ELR (cell line): ENCODE data around the gene PSMG1.
"Not testable (repeated sequence)": the region's sequence is repeated elsewhere in the genome, so short reads cannot be mapped to it uniquely, and the experiment has no call there.

Experiments used
- DNase-seq: peaks from one replicate; pipeline ENCODE4 v3.0.0-alpha.2; 2015; ENCODE audit warnings: low read depth

Gene PSMG1

DNA sequence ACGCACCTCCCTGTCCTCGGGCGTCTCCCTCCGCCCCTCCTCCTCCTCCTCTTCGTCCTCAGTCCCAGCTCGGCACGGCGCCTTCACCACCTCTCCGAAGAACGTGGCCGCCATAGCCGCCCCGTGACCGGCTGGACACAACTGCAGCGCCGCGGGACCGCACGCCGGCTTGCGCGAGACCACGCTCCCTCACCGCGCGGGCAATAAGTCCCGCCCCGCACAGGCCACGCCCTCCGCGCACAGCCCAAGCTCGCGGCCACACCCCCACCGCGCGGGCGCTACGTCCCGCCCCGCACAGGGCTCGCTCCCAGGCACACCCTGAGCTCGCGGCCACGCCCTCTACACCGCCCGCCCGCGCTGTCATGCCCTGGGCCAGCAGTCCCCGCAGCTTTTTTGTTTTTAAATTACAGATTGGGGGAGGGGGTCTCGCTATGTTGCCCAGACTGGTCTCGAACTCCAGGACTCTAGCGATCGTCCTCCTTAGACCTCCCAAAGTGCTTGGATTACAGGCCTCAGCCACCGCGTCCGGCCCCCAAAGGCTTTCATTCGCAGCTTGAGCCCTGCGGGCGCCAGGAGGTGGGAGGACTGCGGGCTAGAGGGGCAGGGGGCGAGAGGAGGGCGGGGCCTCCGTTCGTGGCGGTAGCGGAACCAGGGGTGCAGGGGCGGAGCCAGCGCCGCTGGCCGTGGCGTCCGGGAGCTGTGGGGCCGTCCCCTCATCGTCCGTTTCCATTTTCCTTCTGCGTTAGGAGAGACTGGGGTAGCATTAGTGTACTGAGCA is at the start of gene PSMG1:
Gene PSMG1, minus strand, starts transcription at position 180 of the 778 bp plus-strand sequence. Its CDS starts 66 bp downstream, at position 114.
- DNase-seq, result peak; percentile 94

- DNase-seq, result no peak
Measured at GRCh38 chr21:39232861-39233291, 49.6 kb upstream of the PSMG1 start.

- no peak for DNase-seq
Measured at GRCh38 chr21:39224930-39225329, 41.7 kb upstream of the PSMG1 start.

DNA sequence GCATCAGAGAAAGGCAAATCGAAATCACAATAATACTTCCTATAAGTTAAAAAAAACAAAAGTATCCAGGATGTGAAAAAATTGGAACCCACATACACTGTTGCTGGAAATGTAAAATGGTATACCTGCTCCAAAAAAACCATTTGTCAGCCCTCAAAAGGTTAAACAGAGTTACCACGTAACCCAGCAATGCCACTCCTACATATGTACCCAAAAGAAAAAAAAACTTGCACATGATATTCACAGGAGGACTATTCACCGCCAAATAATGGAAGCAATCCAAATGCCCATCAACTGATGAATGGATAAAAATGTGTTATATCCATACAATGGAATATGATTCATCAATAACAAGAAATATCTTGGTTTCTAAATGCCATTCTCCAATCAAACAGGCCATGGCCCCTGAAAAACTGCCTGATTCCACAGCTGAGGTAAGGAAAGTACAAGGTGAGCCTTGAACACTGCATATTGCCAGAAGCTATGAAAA is 38.8 kb upstream of the PSMG1 start:
- DNase-seq, result no peak

DNA sequence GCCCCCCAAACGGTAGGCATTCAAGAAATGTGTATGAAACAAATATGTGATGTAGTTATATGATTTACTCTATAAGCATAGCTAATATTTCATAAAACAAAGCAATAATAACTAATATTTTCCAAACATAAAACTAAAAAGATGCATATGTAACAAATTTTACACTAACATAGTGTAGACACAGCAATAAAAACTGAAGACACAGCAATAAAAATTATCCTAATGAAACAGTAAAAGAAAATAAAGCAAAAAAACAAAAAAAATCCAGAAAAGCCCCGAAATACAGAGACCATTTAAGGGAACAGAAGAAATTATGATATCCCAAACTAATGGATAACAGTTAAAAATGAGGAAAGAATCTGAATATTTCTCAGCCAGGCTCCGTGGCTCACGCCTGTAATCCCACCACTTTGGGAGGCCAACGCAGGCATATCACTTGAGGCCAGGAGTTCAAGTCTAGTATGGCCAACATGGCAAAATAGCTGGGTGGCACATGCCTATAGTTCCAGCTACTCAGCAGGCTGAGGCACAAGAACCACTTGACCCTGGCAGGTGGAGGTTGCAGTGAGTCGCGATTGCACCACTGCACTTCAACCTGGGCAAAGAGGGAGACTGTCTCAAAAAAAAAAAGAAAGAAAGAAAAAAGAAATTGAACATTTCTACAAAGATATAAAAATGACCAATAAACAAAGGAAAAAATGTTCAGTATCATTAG is 38.2 kb upstream of the PSMG1 start:
- DNase-seq, result no peak

DNA sequence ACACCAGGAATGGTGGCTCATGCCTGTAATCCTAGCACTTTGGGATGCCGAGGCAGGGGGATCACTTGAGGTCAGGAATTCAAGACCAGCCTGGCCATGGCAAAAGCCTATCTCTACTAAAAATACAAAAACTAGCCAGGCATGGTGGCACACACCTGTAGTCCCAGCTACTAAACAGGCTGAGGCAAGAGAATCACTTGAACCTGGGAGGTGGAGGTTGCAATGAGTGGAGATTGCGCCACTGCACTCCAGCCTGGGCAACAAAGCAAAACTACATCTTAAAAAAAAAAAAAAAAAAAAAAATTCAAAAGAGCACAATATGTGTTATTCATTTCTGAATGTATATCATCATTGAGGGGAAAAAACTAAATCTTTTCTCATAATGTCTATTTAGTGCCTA is 37.6 kb upstream of the PSMG1 start:
- not testable (repeated sequence) for DNase-seq

- DNase-seq, result no peak
Measured at GRCh38 chr21:39220150-39220549, 36.9 kb upstream of the PSMG1 start.

- no peak for DNase-seq
Measured at GRCh38 chr21:39218082-39218409, 34.8 kb upstream of the PSMG1 start.

GRCh38 chr21:39217356-39218081 is 34.3 kb upstream of the PSMG1 start:
- no peak for DNase-seq

- no peak for DNase-seq
Measured at GRCh38 chr21:39216290-39216689, 33.0 kb upstream of the PSMG1 start.

GRCh38 chr21:39215078-39215477 is 31.8 kb upstream of the PSMG1 start:
- no peak for DNase-seq

- no peak for DNase-seq
Measured at GRCh38 chr21:39209334-39209688, 26.1 kb upstream of the PSMG1 start.

- DNase-seq, result no peak
Measured at GRCh38 chr21:39208624-39209333, 25.5 kb upstream of the PSMG1 start.

GRCh38 chr21:39204134-39204533 is 20.9 kb upstream of the PSMG1 start:
- DNase-seq, result peak; percentile 10

DNA sequence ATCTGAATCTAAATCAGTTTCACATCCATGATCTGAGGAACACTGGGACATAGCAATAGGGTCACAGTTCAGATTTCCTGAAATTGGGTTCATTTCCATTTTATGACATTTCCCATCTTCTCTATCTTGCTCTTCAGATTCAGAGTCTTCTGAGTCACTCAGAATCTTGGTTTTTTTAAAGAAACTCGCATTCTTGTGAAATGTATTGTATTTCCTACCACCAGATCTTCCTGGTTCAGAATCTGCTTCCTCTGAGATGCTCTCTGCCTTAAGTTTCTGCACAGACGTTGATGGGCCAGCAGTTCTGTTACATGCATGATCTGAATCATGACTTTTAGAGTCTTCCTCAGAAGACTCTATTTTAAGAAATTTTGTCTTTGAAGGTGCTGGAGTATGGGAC is 15.5 kb upstream of the PSMG1 start:
- peak; percentile 10 for DNase-seq

- DNase-seq, result no peak
Measured at GRCh38 chr21:39197448-39198233, 14.4 kb upstream of the PSMG1 start.

- no peak for DNase-seq
Measured at GRCh38 chr21:39196838-39197237, 13.6 kb upstream of the PSMG1 start.

DNA sequence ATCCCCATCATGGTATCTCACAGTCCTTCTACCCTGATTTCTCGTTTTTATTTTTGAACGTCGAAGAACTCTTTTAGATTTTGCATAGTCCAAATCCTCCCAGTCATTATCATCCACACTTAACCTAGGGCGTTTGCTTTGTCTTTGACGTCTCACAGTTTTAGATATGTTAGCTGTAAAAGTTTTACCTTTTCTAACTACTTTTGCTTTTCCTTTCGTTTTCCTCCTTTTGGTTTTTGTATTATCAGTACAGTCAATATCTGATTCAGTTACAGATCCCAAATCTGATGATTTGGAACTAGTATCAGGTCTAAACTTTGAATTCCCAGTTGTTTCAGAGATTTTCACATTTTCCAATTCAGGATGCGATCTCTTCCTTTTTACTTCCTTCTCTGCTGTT is 13.1 kb upstream of the PSMG1 start:
- DNase-seq, result no peak

DNA sequence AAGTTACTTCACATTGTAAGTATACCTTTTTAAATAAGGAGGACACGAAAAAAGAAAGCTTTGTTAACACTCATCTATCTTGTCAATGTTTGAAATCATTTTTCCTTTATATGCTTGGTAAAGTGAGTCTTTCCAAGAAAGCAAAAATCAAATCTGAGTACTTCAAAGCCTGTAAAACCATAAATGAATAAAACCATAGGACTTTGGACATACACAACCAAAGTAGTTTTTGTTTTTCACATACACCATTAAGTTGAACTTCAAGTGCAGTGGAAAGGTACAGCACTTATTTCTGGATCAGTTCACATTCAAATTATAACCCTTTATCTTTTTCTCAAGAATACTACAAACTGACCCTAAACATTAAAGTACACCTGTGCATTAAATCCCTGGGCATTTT is 10.1 kb upstream of the PSMG1 start:
- DNase-seq, result no peak

- peak; percentile 55 for DNase-seq
Measured at GRCh38 chr21:39189857-39190604, 6.8 kb upstream of the PSMG1 start.
